Measurements from ENCODE around the gene TMEM30B.

DNA sequence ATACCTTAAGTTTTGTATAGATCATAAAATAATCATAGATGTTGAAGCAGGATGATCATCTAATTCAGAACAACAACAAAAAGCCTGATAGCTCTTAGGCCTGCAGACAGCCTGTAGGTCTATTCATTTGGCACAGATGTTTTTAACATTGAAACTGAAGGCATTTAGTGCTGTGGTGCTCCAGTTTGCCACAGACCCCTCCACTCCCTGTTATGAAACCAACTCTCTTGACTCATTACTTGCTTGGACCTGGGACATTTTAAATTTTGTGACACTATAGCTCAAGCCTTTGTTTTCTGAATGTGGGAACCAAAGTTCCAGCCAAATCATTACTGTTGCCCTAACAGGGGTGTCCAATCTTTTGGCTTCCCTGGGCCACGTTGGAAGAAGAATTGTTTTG is 49.4 kb upstream of the TMEM30B start:
- TF ChIP-seq, protein P1, sequence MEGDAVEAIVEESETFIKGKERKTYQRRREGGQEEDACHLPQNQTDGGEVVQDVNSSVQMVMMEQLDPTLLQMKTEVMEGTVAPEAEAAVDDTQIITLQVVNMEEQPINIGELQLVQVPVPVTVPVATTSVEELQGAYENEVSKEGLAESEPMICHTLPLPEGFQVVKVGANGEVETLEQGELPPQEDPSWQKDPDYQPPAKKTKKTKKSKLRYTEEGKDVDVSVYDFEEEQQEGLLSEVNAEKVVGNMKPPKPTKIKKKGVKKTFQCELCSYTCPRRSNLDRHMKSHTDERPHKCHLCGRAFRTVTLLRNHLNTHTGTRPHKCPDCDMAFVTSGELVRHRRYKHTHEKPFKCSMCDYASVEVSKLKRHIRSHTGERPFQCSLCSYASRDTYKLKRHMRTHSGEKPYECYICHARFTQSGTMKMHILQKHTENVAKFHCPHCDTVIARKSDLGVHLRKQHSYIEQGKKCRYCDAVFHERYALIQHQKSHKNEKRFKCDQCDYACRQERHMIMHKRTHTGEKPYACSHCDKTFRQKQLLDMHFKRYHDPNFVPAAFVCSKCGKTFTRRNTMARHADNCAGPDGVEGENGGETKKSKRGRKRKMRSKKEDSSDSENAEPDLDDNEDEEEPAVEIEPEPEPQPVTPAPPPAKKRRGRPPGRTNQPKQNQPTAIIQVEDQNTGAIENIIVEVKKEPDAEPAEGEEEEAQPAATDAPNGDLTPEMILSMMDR (IDR thresholded peaks at IDR 0.05), result no peak
- no peak for TF ChIP-seq POLR2A (IDR thresholded peaks at IDR 0.05)
- TF ChIP-seq EP300 (IDR thresholded peaks at IDR 0.05), result no peak

All from suprapubic skin (tissue), 3 donors.